AG04449 (cell line): ENCODE results near the gene PCCA.

Experiments
- CTCF ChIA-PET: fragments of 350-600 bp; formaldehyde crosslinking; extraction: SDS; loops from one replicate; lab custom pipeline; 2021; ENCODE audit warnings: antibody characterized with exemption; lab: Yijun Ruan, JAX
- POLR2A ChIA-PET: fragments of 400-600, 350-600 bp; formaldehyde crosslinking; extraction: SDS; loops from one replicate; lab custom pipeline; 2020; ENCODE audit warnings: antibody characterized with exemption, inconsistent platforms; lab: Yijun Ruan, JAX
- DNase-seq: peaks from one replicate; pipeline ENCODE4 v3.0.0-alpha.2; 2010; ENCODE audit warnings: low read depth, low spot score
- H3K4me3 ChIP-seq: 2 replicates; pipeline ENCODE4 v1.5.1; 2011; ENCODE audit warnings: low read depth, mild to moderate bottlenecking, control low read depth, low read length
- CTCF ChIP-seq: IDR thresholded peaks from one replicate; pipeline ENCODE4 v1.5.1; 2011; ENCODE audit warnings: mild to moderate bottlenecking, moderate library complexity, low read length, control low read depth, inconsistent platforms; ENCODE audit not compliant: insufficient read depth; ENCODE audit errors: missing control alignments

The PCCA gene

GRCh38 chr13:100298691-100299090 is 209.8 kb downstream of the PCCA start:
- DNase-seq, result no peak
- no peak overlapping the region for H3K4me3 ChIP-seq
- ChIA-PET POLR2A (no interaction called here), CTCF (interaction anchor here (0.6 kb wide), 1 partner anchor 215 kb away, joined by 3 read pairs; no protein-coding TSS in a partner anchor)
- TF ChIP-seq CTCF, result no peak

GRCh38 chr13:100300243-100300642 is 211.3 kb downstream of the PCCA start:
- TF ChIP-seq CTCF, result no peak
- no peak for DNase-seq
- POLR2A ChIA-PET, result no interaction called here
- CTCF ChIA-PET, result interaction anchor here (1.0 kb wide), 1 partner anchor 9 kb away, joined by 3 read pairs; no protein-coding TSS in a partner anchor
- H3K4me3 ChIP-seq, result no peak overlapping the region

GRCh38 chr13:100300708-100301107 is 211.8 kb downstream of the PCCA start:
- ChIA-PET CTCF (interaction anchor here (1.0 kb wide), 1 partner anchor 9 kb away, joined by 3 read pairs; no protein-coding TSS in a partner anchor), POLR2A (no interaction called here)

DNA sequence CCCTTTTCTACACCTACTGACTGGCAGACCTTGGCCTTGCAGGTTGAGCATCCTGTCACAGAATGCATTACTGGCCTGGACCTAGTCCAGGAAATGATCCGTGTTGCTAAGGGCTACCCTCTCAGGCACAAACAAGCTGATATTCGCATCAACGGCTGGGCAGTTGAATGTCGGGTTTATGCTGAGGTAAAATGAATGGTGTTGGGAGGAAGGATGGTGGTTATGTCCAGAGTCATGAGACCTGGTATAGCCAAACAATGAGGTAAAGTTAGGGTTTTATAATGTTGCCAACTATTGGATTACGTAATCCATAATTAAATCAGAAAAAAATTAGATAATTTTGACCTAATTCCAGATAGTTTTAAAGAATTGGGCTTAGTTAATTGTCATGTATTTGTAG is 212.5 kb downstream of the PCCA start:
- no peak overlapping the region for H3K4me3 ChIP-seq
- no peak for TF ChIP-seq CTCF
- ChIA-PET POLR2A (no interaction called here), CTCF (no interaction called here)
- no peak for DNase-seq

More at GRCh38 chr13:100300708-100301107, 211.8 kb downstream of the PCCA start:
- DNase-seq, result no peak
- H3K4me3 ChIP-seq, result no peak overlapping the region
- no peak for TF ChIP-seq CTCF

DNA sequence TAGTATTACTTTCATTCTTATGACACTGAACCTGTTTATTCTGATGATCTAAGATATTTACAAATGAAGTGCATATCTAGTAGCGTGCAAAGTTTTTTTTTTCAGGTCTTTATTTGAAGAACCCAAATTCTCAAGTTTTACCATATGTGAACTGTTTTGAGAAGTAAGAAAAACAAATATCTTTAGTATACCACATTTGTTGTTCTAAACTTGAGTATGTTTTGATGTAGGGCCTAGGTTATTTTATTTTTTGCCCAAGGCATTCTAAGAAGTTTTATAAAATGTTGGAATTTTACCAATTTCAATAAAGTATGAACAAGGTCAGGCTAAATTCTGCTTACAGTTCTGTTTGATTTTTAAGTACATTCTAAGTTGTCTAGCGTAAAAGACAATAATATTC is 213.5 kb downstream of the PCCA start:
- no peak for DNase-seq
- TF ChIP-seq CTCF, result no peak
- POLR2A ChIA-PET, result no interaction called here
- no peak overlapping the region for H3K4me3 ChIP-seq
- CTCF ChIA-PET, result no interaction called here

- CTCF ChIA-PET, result no interaction called here
- POLR2A ChIA-PET, result no interaction called here
- H3K4me3 ChIP-seq, result no peak overlapping the region
- DNase-seq, result no peak
- TF ChIP-seq CTCF, result no peak
Observed at GRCh38 chr13:100304229-100304628, 215.3 kb downstream of the PCCA start.
